T-helper 1 cell treated with Interleukin-12 subunit alpha and Interleukin-12 subunit beta and Interleukin-4 antibody, amounts not matched to agents 30 ng/mL and 1 ng/mL, for 36 hours (primary cell): ENCODE data around the gene RAB3A. TPM values are rescaled to one million over a fixed set of nuclear protein-coding genes. Genes with fewer than 3 reads are reported as not detected.

ENCODE experiments used
- intact Hi-C: fragments of 100-400 bp; cut with micrococcal nuclease; formaldehyde crosslinking; loops from one replicate; pipeline ENCODE4 v1.15.1; 2024
- total RNA-seq: library from RNA; stranded (reverse); gene quantifications from 2 replicates; pipeline ENCODE4 v1.2.3, GENCODE V29; 2022

The RAB3A gene
- total RNA-seq, 1 donor from 2014 or later: 3.6 TPM

DNA sequence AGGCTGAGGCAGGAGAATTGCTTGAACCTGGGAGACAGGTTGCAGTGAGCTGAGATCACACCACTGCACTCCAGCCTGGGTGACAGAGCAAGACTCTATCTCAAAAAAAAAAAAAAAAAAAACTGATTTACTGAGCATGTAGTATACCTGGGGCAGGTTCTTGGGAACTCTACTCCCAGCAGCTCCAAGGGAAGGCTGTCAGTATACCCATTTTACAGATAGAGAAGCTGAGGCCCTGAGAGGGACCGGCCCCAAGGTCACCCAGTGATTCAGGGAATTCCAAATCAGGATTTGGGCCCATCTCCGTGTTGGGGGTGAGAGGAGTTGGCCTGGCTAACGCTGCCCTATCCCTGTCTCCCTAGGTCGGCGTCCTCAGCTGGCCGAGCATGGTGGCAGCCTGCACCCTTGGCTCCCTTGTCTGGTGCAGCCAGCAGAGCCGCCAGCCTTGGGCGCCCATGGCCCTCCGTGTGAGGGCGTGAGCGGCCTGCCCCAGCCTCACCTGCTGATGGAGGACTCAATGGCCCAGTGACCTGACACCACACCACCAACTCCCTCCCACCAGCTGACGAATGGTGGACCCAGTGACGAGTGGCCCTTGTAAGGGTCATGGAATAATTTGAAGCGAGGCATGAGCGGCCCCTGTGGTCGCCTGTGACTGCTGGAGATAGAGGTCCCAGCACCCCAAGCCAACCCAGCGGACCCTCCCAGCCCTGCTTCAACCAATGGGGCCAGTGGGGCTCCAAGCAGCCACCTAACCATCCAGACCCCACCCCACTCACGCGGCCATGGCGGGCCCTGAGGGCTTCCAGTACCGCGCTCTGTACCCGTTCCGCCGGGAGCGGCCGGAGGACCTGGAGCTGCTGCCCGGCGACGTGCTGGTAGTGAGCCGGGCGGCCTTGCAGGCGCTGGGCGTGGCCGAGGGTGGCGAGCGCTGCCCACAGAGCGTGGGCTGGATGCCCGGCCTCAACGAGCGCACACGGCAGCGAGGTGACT is 48.5 kb downstream of the RAB3A start:
- intact Hi-C loops: loop anchor here (10.0 kb wide), 1 partner anchor 301 kb away; the partner anchor contains the start of gene RPL18A

- intact Hi-C loops: loop anchor here (1.0 to 10.0 kb wide), 4 partner anchors 17 to 299 kb away; partner anchors contain the start of genes IL12RB1, MAST3 and RPL18A
Measured at GRCh38 chr19:18153556-18154134, 50.2 kb downstream of the RAB3A start.

DNA sequence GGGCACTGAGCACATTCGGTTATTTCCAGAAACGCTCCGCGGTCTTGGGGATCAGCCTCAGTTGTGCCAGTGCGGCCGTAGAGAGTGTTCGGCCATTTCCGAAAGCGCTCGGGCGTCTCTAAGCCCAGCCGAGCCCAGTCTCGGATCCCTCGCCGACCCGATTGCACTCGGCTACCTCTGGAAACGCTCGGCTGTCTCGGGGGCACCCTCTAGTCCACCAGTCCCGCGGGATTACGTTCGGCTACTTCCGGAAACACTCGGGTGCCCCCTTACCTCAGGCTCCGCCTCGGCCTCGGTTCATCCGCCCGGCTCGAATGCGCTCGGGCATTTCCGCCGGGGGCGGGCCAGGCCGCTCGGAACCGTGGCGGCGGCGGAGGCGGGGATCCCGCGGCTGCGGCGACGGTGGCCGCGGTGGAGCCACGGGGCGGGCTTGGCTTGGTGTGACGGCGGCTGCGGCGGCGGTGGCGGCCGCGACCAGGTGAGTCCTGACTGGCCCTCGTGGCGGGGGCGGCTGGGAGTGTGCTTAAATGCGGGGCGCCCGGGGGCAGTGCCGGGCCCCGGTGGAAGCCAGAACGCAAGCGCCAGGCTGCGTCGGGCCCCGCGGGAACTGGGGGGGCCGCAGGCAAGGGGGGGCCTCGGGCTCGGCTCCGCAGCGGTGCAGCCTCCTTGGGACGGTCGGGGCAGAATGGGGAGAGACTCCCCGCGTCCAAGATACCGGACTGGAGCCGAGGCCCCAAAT is 50.9 kb downstream of the RAB3A start, which contains the start of gene PIK3R2:
PIK3R2 (plus strand) TSS at position 347 of the 739 bp plus-strand sequence. CDS start 2,717 bp downstream, outside the sequence.
- intact Hi-C loops: loop anchor here (1.0 to 10.0 kb wide), 13 partner anchors 8 to 298 kb away; partner anchors contain the start of genes ARRDC2, IL12RB1, LSM4 and MAST3

DNA sequence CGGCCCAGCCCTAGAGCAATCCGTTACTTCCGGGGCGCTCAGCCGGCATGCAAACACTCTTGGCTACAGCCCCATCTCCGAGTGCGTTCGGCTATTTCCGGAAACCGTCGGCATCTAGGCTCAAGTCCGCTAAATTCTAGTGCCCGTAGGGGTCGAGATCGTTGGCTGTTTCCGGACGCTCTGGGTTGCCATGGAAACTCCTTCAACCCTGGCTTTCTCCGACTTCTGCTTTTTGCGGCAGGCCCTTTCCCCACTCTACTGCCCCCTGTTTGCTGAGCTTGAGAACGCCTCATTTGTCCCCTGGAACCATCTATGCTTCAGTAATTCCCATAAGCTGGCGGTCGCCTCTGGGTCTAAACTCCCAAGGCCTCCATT is 51.4 kb downstream of the RAB3A start:
- intact Hi-C loops: loop anchor here (1.0 to 10.0 kb wide), 12 partner anchors 9 to 298 kb away; partner anchors contain the start of genes ARRDC2, IL12RB1, LSM4 and MAST3

- intact Hi-C loops: loop anchor here (10.0 kb wide), 1 partner anchor 296 kb away; the partner anchor contains the start of gene RPL18A
Measured at GRCh38 chr19:18150776-18151624, 52.8 kb downstream of the RAB3A start.

DNA sequence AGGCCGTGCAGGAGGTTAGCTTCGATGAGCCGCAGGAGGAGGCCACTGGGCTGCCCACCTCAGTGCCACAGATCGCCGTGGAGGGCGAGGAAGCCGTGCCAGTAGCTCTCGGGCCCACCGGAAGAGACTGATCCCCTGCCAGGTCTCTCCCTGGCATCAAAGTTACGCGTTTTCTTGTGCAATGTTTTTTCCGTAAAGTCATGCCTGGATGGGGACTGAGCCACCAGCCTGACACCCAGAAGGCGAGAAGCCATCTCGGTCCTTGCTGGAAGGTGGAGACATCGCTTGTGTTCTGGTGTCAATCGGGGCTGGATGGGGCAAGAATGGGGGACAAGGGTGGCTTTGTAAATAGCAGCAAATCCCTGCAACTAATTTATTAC is 54.3 kb downstream of the RAB3A start:
- intact Hi-C loops: no loop called here

GRCh38 chr19:18147396-18147795 is 56.4 kb downstream of the RAB3A start:
- intact Hi-C loops: no loop called here

Other genes starting within 250 kb of the RAB3A start
- gene KCNN1, start 236.9 kb downstream of the RAB3A start, total RNA-seq: 0.20 TPM in 1 of 2 replicates, not detected in the other
- gene ARRDC2, start 195.9 kb downstream of the RAB3A start, total RNA-seq: 68.1 and 80.2 TPM in 2 replicates
- 128 and 131 TPM in 2 replicates for gene IL12RB1, start 117.1 kb downstream of the RAB3A start, total RNA-seq
- 38.9 and 39.0 TPM in 2 replicates for gene MAST3, start 106.3 kb downstream of the RAB3A start, total RNA-seq
- gene PIK3R2, start 50.9 kb downstream of the RAB3A start, total RNA-seq: 13.0 and 14.6 TPM in 2 replicates
- gene IFI30, start 30.2 kb downstream of the RAB3A start, total RNA-seq: 133 and 143 TPM in 2 replicates
- 10.3 and 11.9 TPM in 2 replicates for gene MPV17L2, start 10.8 kb downstream of the RAB3A start, total RNA-seq
- not detected in 2 replicates for gene PDE4C, start 22.4 kb upstream of the RAB3A start, total RNA-seq
- gene IQCN, start 70.4 kb upstream of the RAB3A start, total RNA-seq: 3.4 and 4.6 TPM in 2 replicates
- gene JUND, start 77.6 kb upstream of the RAB3A start, total RNA-seq: 295 and 303 TPM in 2 replicates
- 120 and 125 TPM in 2 replicates for gene LSM4, start 119.0 kb upstream of the RAB3A start, total RNA-seq
- gene PGPEP1, start 136.6 kb upstream of the RAB3A start, total RNA-seq: 27.6 and 29.2 TPM in 2 replicates
- 0.78 TPM in 1 of 2 replicates, not detected in the other for gene GDF15, start 182.1 kb upstream of the RAB3A start, total RNA-seq
- gene LRRC25, start 193.6 kb upstream of the RAB3A start, total RNA-seq: not detected in 2 replicates
- 138 and 139 TPM in 2 replicates for gene SSBP4, start 215.4 kb upstream of the RAB3A start, total RNA-seq
- gene ISYNA1, start 234.1 kb upstream of the RAB3A start, total RNA-seq: 8.1 and 9.1 TPM in 2 replicates